Smooth muscle cell (in vitro differentiated cells): ENCODE data around the gene UGT1A3. TPM values are rescaled to one million over a fixed set of nuclear protein-coding genes. Genes with fewer than 3 reads are reported as not detected.

Source experiments
- DNase-seq: peaks from one replicate; lab custom pipeline; 2025; ENCODE audit not compliant: unreplicated experiment; lab: John Stamatoyannopoulos, UW
- H2AFZ ChIP-seq: fragments of 200-600 bp; sonication (generic); 2 replicates; pipeline ENCODE4 v1.6.0; 2016; ENCODE audit warnings: antibody characterized with exemption, low read depth, mild to moderate bottlenecking
- H3F3A ChIP-seq: fragments of 200-600 bp; sonication (generic); 2 replicates; pipeline ENCODE4 v1.6.0; 2017; ENCODE audit warnings: antibody characterized with exemption, low read depth
- H3K27ac ChIP-seq: fragments of 200-600 bp; sonication (generic); 2 replicates; pipeline ENCODE4 v1.5.1; 2016; ENCODE audit warnings: low read depth, mild to moderate bottlenecking
- H3K27me3 ChIP-seq: fragments of 200-600 bp; sonication (generic); 2 replicates; pipeline ENCODE4 v1.6.1; 2016; ENCODE audit warnings: low read depth, mild to moderate bottlenecking
- H3K36me3 ChIP-seq: fragments of 200-600 bp; sonication (generic); 2 replicates; pipeline ENCODE4 v1.5.1; 2016; ENCODE audit warnings: low read depth
- H3K4me1 ChIP-seq: fragments of 200-600 bp; sonication (generic); 2 replicates; pipeline ENCODE4 v1.5.1; 2016; ENCODE audit warnings: low read depth
- H3K4me2 ChIP-seq: fragments of 200-600 bp; sonication (generic); 2 replicates; pipeline ENCODE4 v1.6.0; 2016; ENCODE audit warnings: mild to moderate bottlenecking
- H3K4me3 ChIP-seq: fragments of 200-600 bp; sonication (generic); 2 replicates; pipeline ENCODE4 v1.5.1; 2016; ENCODE audit warnings: mild to moderate bottlenecking
- H3K79me2 ChIP-seq: fragments of 200-600 bp; sonication (generic); 2 replicates; pipeline ENCODE4 v1.6.0; 2016; ENCODE audit warnings: low read depth, mild to moderate bottlenecking
- H3K9ac ChIP-seq: fragments of 200-600 bp; sonication (generic); 2 replicates; pipeline ENCODE4 v1.6.0; 2016; ENCODE audit warnings: low read depth
- H3K9me3 ChIP-seq: fragments of 200-600 bp; sonication (generic); replicated peaks from 2 replicates; pipeline ENCODE4 v1.5.1; 2016; ENCODE audit warnings: low read depth
- H4K20me1 ChIP-seq: fragments of 200-600 bp; sonication (generic); 2 replicates; pipeline ENCODE4 v1.6.0; 2016; ENCODE audit warnings: low read depth
- CTCF ChIP-seq: fragments of 200-600 bp; sonication (generic); IDR thresholded peaks from 2 replicates; pipeline ENCODE4 v1.5.1; 2017; ENCODE audit warnings: borderline replicate concordance, mild to moderate bottlenecking, antibody characterized with exemption; ENCODE audit not compliant: insufficient read depth, poor library complexity, severe bottlenecking
- WGBS: methylation state at CpG from one replicate; pipeline ENCODE4 v1.1.7; 2016; ENCODE audit warnings: low lambda C conversion rate; 5-methylcytosine and 5-hydroxymethylcytosine counted together
- polyA plus RNA-seq: library from polyadenylated mRNA; unstranded; fragments of >200 nt; fragmentation: Nextera tagmentation; extraction: Ambion mirVana; gene quantifications from 2 replicates; pipeline ENCODE4 v1.2.1, GENCODE V29; 2016
- total RNA-seq: library from RNA; depleted of rRNA; stranded (reverse); fragments of >200 nt; gene quantifications from 2 replicates; pipeline ENCODE4 v1.2.3, GENCODE V29; 2014

UGT1A3 gene
- total and polyA plus RNA-seq, 2 experiments from 2014 or later: not detected

- no peak overlapping the region for H2AFZ ChIP-seq
- no peaks in the 10 kb centered on the region for H3K4me1 ChIP-seq
- no peaks in the 10 kb centered on the region for H3K9me3 ChIP-seq
- H3K27me3 ChIP-seq: no peaks in the 10 kb centered on the region
- no peak overlapping the region for H3K4me3 ChIP-seq
- H3K79me2 ChIP-seq: no peaks in the 10 kb centered on the region
- H3K36me3 ChIP-seq: no peaks in the 10 kb centered on the region
- H3K27ac ChIP-seq: no peak overlapping the region
- TF ChIP-seq CTCF: no peak
- no peaks in the 10 kb centered on the region for H4K20me1 ChIP-seq
- H3K9ac ChIP-seq: no peak overlapping the region
- 79% methylated on average over 5 of the region's 5 CpGs for whole genome bisulfite sequencing
- DNase-seq: no peak
- H3K4me2 ChIP-seq: no peak overlapping the region
- H3F3A ChIP-seq: no peaks in the 10 kb centered on the region
Measured at GRCh38 chr2:233772583-233772982, 43.7 kb downstream of the UGT1A3 start.

GRCh38 chr2:233773854-233774253 is 45.0 kb downstream of the UGT1A3 start:
- DNase-seq: no peak
- Histone ChIP-seq H3F3A (no peaks in the 10 kb centered on the region), H3K9ac (no peak overlapping the region), H3K79me2 (no peaks in the 10 kb centered on the region), H2AFZ (no peak overlapping the region), H4K20me1 (no peaks in the 10 kb centered on the region), H3K9me3 (no peaks in the 10 kb centered on the region), H3K36me3 (no peaks in the 10 kb centered on the region), H3K4me3 (no peak overlapping the region), H3K27me3 (no peaks in the 10 kb centered on the region), H3K4me2 (no peak overlapping the region), H3K27ac (no peak overlapping the region), H3K4me1 (no peaks in the 10 kb centered on the region)
- TF ChIP-seq CTCF: no peak
- WGBS: 89% methylated on average over 5 of the region's 5 CpGs

- Histone ChIP-seq H3K9ac (no peak overlapping the region), H3F3A (no peaks in the 10 kb centered on the region), H2AFZ (no peak overlapping the region), H3K4me3 (no peak overlapping the region), H3K4me2 (no peak overlapping the region), H3K27me3 (no peaks in the 10 kb centered on the region), H3K79me2 (no peaks in the 10 kb centered on the region), H3K9me3 (no peaks in the 10 kb centered on the region), H3K36me3 (no peaks in the 10 kb centered on the region), H3K4me1 (no peaks in the 10 kb centered on the region), H4K20me1 (no peaks in the 10 kb centered on the region), H3K27ac (no peak overlapping the region)
- no peak for DNase-seq
- no peak for TF ChIP-seq CTCF
- 97% methylated on average over 6 of the region's 6 CpGs for WGBS
Measured at GRCh38 chr2:233775414-233775813, 46.6 kb downstream of the UGT1A3 start.

GRCh38 chr2:233778030-233778429 is 49.2 kb downstream of the UGT1A3 start, which contains the start of gene MROH2A:
Gene MROH2A, plus strand, starts transcription at chr2:233778330. Its CDS starts 1,029 bp downstream, at chr2:233779359.
- H4K20me1 ChIP-seq: no peaks in the 10 kb centered on the region
- no peak for TF ChIP-seq CTCF
- no peaks in the 10 kb centered on the region for H3K4me1 ChIP-seq
- no peak within 1 kb of the TSS for H3K9ac ChIP-seq
- no peaks in the 10 kb centered on the region for H3F3A ChIP-seq
- DNase-seq: no peak
- H3K36me3 ChIP-seq: no peaks in the 10 kb centered on the region
- no peak within 1 kb of the TSS for H2AFZ ChIP-seq
- no peaks in the 10 kb centered on the region for H3K79me2 ChIP-seq
- no peak within 1 kb of the TSS for H3K4me3 ChIP-seq
- 97% methylated on average over 2 of the region's 2 CpGs for WGBS
- no peaks in the 10 kb centered on the region for H3K9me3 ChIP-seq
- H3K4me2 ChIP-seq: no peak within 1 kb of the TSS
- peaks cover 3% of the 10 kb centered on the region for H3K27me3 ChIP-seq
- no peak within 1 kb of the TSS for H3K27ac ChIP-seq
